ENCODE results near the gene FOXG1.

- no peak for TF ChIP-seq POLR2AphosphoS5 (IDR thresholded peaks at IDR 0.05; ENCODE audit: insufficient read depth in 1 of 2, low read depth in 1 of 2)
- no peak for TF ChIP-seq CTCF (IDR thresholded peaks at IDR 0.05)
Observed at GRCh38 chr14:28813810-28814209, 47.2 kb downstream of the FOXG1 start.

Measured in vagina (tissue), 2 donors.